Astrocyte (in vitro differentiated cells and primary cell): ENCODE results near the gene BCOR. TPM values are rescaled to one million over a fixed set of nuclear protein-coding genes. Genes with fewer than 3 reads are reported as not detected.

Experiments used
- DNase-seq: peaks from one replicate; pipeline ENCODE4 v3.0.0-alpha.2; 2010; ENCODE audit warnings: low read depth
- FAIRE-seq: peaks from 2 replicates; lab custom pipeline; 2011; peaks lifted over from hg19 to GRCh38; lab: Jason Lieb, UNC
- H2AFZ ChIP-seq: 2 replicates; pipeline ENCODE4 v1.6.0; 2012; ENCODE audit warnings: low read depth, low read length, inconsistent platforms
- H3K27ac ChIP-seq: 2 replicates; pipeline ENCODE4 v1.5.1; 2011; ENCODE audit warnings: low read depth, low read length, inconsistent platforms
- H3K27me3 ChIP-seq: 2 replicates; pipeline ENCODE4 v1.6.0; 2011; ENCODE audit warnings: low read length, inconsistent platforms; ENCODE audit not compliant: insufficient read depth
- H3K36me3 ChIP-seq: 2 replicates; pipeline ENCODE4 v1.5.1; 2011; ENCODE audit warnings: low read length, inconsistent platforms; ENCODE audit not compliant: insufficient read depth
- H3K4me1 ChIP-seq: 2 replicates; pipeline ENCODE4 v1.5.1; 2011; ENCODE audit warnings: low read length, inconsistent platforms; ENCODE audit not compliant: insufficient read depth
- H3K4me2 ChIP-seq: 2 replicates; pipeline ENCODE4 v1.6.0; 2012; ENCODE audit warnings: low read length, inconsistent platforms
- H3K4me3 ChIP-seq: 2 replicates; pipeline ENCODE4 v1.5.1; 2011; ENCODE audit warnings: low read depth, mild to moderate bottlenecking, low read length, inconsistent platforms; ENCODE audit not compliant: insufficient read depth
- H3K79me2 ChIP-seq: 2 replicates; pipeline ENCODE4 v1.6.0; 2012; ENCODE audit warnings: mild to moderate bottlenecking, low read length, inconsistent platforms; ENCODE audit not compliant: insufficient read depth
- H3K9ac ChIP-seq: 2 replicates; pipeline ENCODE4 v1.6.0; 2012; ENCODE audit warnings: mild to moderate bottlenecking, low read length, inconsistent platforms
- H3K9me3 ChIP-seq: 2 replicates; pipeline ENCODE4 v1.5.1; 2012; ENCODE audit warnings: low read depth, mild to moderate bottlenecking, low read length, inconsistent platforms; ENCODE audit not compliant: insufficient read depth
- H4K20me1 ChIP-seq: 2 replicates; pipeline ENCODE4 v1.6.0; 2012; ENCODE audit warnings: low read length, inconsistent platforms; ENCODE audit not compliant: insufficient read depth
- H3K27ac Mint-ChIP-seq: one replicate; pipeline ENCODE4 v1.8.0; 2021; ENCODE audit warnings: mild to moderate bottlenecking, mixed read lengths; ENCODE audit not compliant: unreplicated experiment
- H3K27me3 Mint-ChIP-seq: one replicate; pipeline ENCODE4 v1.8.0; 2021; ENCODE audit warnings: low read depth, mixed read lengths; ENCODE audit not compliant: unreplicated experiment
- H3K36me3 Mint-ChIP-seq: one replicate; pipeline ENCODE4 v1.8.0; 2021; ENCODE audit warnings: low read depth, mixed read lengths; ENCODE audit not compliant: unreplicated experiment
- H3K4me1 Mint-ChIP-seq: one replicate; pipeline ENCODE4 v1.8.0; 2021; ENCODE audit warnings: low read depth, mixed read lengths; ENCODE audit not compliant: unreplicated experiment
- H3K4me3 Mint-ChIP-seq: one replicate; pipeline ENCODE4 v1.8.0; 2021; ENCODE audit warnings: mild to moderate bottlenecking, moderate library complexity, mixed read lengths; ENCODE audit not compliant: unreplicated experiment
- H3K9me3 Mint-ChIP-seq: one replicate; pipeline ENCODE4 v1.8.0; 2021; ENCODE audit warnings: mild to moderate bottlenecking, mixed read lengths; ENCODE audit not compliant: unreplicated experiment
- EZH2 ChIP-seq: IDR thresholded peaks from 2 replicates; pipeline ENCODE4 v1.6.1; 2012; ENCODE audit warnings: mild to moderate bottlenecking, low read length, inconsistent platforms; ENCODE audit not compliant: insufficient read depth
- total RNA-seq: library from RNA; stranded (reverse); gene quantifications from 2 replicates; pipeline ENCODE4 v1.2.1, GENCODE V29; 2021
- TF ChIP-seq, protein P1 (sequence below): IDR thresholded peaks from 2 replicates; pipeline ENCODE4 v1.5.1; 2011; ENCODE audit warnings: low read depth, mild to moderate bottlenecking, inconsistent platforms, low read length, moderate library complexity; ENCODE audit not compliant: insufficient read depth

BCOR gene
- total RNA-seq, 1 donor from 2014 or later, result 9.0 TPM

DNA sequence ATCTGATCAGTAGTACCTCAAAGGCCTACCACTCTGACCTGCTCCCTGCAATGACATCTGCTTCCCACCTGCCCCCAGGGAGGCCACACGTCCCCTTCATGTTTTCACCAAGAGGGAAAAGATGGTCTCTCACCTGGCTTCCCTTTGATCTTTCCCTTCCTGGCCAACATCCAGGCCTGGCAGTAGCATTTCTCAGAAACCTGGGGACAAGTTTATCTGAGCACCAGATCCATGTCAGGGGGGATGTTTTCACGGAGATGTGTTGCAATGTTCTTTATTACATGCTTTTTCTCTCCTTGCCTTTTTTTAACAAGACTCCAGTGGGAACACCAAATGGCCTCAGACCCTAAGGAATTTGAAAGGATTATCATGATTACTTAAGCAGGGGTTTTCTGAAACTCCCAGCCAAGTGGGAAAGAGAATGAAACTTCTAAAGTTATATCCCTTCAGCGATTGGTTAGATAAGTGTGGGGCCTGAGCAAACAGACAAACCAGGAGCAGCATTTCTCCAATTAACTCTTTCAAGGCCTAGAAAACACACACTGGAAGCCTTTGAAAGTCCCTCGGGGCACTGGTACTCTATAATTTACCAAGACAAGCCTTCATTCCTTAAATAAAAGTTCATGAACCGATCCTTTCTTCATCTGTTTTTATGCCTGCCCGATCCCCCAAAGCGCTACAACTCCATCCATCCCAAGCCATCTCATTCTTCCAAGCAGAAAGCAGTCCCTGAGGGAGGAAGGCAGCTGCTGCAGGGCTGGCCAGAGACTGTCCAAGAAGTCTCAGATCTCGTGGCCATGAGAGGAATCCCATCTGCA is 94.1 kb downstream of the BCOR start:
- no peak overlapping the region for H3K4me2 ChIP-seq
- no peak for FAIRE-seq
- TF ChIP-seq, protein P1, sequence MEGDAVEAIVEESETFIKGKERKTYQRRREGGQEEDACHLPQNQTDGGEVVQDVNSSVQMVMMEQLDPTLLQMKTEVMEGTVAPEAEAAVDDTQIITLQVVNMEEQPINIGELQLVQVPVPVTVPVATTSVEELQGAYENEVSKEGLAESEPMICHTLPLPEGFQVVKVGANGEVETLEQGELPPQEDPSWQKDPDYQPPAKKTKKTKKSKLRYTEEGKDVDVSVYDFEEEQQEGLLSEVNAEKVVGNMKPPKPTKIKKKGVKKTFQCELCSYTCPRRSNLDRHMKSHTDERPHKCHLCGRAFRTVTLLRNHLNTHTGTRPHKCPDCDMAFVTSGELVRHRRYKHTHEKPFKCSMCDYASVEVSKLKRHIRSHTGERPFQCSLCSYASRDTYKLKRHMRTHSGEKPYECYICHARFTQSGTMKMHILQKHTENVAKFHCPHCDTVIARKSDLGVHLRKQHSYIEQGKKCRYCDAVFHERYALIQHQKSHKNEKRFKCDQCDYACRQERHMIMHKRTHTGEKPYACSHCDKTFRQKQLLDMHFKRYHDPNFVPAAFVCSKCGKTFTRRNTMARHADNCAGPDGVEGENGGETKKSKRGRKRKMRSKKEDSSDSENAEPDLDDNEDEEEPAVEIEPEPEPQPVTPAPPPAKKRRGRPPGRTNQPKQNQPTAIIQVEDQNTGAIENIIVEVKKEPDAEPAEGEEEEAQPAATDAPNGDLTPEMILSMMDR, result no peak
- no peak for TF ChIP-seq EZH2
- H3K9me3 Mint-ChIP-seq, result peaks cover 2% of the 10 kb centered on the region
- no peaks in the 10 kb centered on the region for H3K36me3 ChIP-seq
- no peaks in the 10 kb centered on the region for H3K79me2 ChIP-seq
- H3K4me1 Mint-ChIP-seq, result peaks cover 1% of the 10 kb centered on the region
- H3K36me3 Mint-ChIP-seq, result no peaks in the 10 kb centered on the region
- no peak overlapping the region for H3K27ac Mint-ChIP-seq
- DNase-seq, result no peak
- no peaks in the 10 kb centered on the region for H3K27me3 ChIP-seq
- H4K20me1 ChIP-seq, result no peaks in the 10 kb centered on the region
- H3K4me3 Mint-ChIP-seq, result no peak overlapping the region
- H3K4me3 ChIP-seq, result no peak overlapping the region
- H3K27me3 Mint-ChIP-seq, result peaks cover 41% of the 10 kb centered on the region
- no peak overlapping the region for H3K9ac ChIP-seq
- H3K4me1 ChIP-seq, result no peaks in the 10 kb centered on the region
- no peaks in the 10 kb centered on the region for H3K9me3 ChIP-seq
- H3K27ac ChIP-seq, result no peak overlapping the region
- H2AFZ ChIP-seq, result no peak overlapping the region

DNA sequence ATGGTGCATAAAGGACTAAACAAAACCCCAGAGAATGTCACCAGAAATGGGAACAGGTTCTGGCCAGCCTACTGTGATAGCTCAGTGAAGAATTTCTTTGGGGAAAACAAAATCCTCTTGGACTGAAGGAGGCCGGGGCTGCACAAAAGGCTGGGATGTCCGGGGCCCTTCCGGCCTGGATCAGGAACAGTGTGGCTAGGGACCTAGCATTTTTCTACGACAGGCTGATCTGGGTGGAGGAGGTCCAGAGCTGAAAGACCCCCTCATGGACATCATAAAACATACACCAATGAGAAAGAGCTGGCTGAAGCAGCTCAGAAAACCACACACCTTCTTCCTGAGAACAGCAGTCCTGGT is 94.7 kb downstream of the BCOR start:
- Histone ChIP-seq H3K79me2 (no peaks in the 10 kb centered on the region), H3K9me3 (no peaks in the 10 kb centered on the region), H3K27me3 (no peaks in the 10 kb centered on the region), H3K4me3 (no peak overlapping the region), H4K20me1 (no peaks in the 10 kb centered on the region), H3K36me3 (no peaks in the 10 kb centered on the region), H3K27ac (no peak overlapping the region), H3K4me1 (no peaks in the 10 kb centered on the region), H2AFZ (no peak overlapping the region), H3K9ac (no peak overlapping the region), H3K4me2 (no peak overlapping the region)
- DNase-seq (no peak), FAIRE-seq (no peak)
- Mint-ChIP-seq H3K36me3 (no peaks in the 10 kb centered on the region), H3K4me1 (peaks cover 1% of the 10 kb centered on the region), H3K27me3 (peaks cover 39% of the 10 kb centered on the region), H3K4me3 (no peak overlapping the region), H3K9me3 (peaks cover 2% of the 10 kb centered on the region), H3K27ac (no peak overlapping the region)
- no peak for TF ChIP-seq EZH2
- TF ChIP-seq, protein P1, result no peak
